Erythroblast (primary cell): ENCODE measurements around the gene YAE1.

Experiments
- GATA1 ChIP-seq: IDR thresholded peaks from 2 replicates; pipeline ENCODE4 v1.6.1; 2011; ENCODE audit warnings: low read depth, mild to moderate bottlenecking, control low read depth, low read length, moderate library complexity
- POLR2A ChIP-seq: IDR thresholded peaks from 2 replicates; pipeline ENCODE4 v1.6.1; 2011; ENCODE audit warnings: mild to moderate bottlenecking, low read length

GRCh38 chr7:39617005-39617404 is 50.8 kb downstream of the YAE1 start:
- TF ChIP-seq POLR2A (no peak), GATA1 (no peak)
